ENCODE results near the gene RIPK1. TPM values are rescaled to one million over a fixed set of nuclear protein-coding genes. Genes with fewer than 3 reads are reported as not detected.
"Not testable (repeated sequence)": the region's sequence is repeated elsewhere in the genome, so short reads cannot be mapped to it uniquely, and the experiment has no call there.

The RIPK1 gene
- total RNA-seq, 1 experiment from 2014 or later = 16.8 TPM

GRCh38 chr6:3073382-3073781, 5.1 kb downstream of the RIPK1 start:
- POLR2A ChIA-PET = interaction anchor here (1.1 kb wide), 2 partner anchors 16 to 39 kb away, joined by 3 read pairs; no protein-coding TSS in a partner anchor
- intact Hi-C loops (cut with micrococcal nuclease) = no loop called here
- peaks cover 26% of the 10 kb centered on the region for H3K4me1 Mint-ChIP-seq (ENCODE audit: insufficient read depth, unreplicated experiment)
- no peak overlapping the region for H3K27ac Mint-ChIP-seq (ENCODE audit: low read depth, unreplicated experiment)
- H3K36me3 Mint-ChIP-seq (ENCODE audit: insufficient read depth, unreplicated experiment) = peaks cover 18% of the 10 kb centered on the region
- BruUV-seq (replicated peaks) = no TSS peak
- no peak for TF ChIP-seq CTCF (IDR thresholded peaks at IDR 0.05; ENCODE audit: unreplicated experiment)
- CTCF ChIA-PET = interaction anchor here (1.4 kb wide), 1 partner anchor 13 kb away, joined by 3 read pairs; no protein-coding TSS in a partner anchor
- no peaks in the 10 kb centered on the region for H3K27me3 Mint-ChIP-seq (ENCODE audit: insufficient read depth, unreplicated experiment)
- DNase-seq (ENCODE audit: unreplicated experiment) = no peak
- H3K4me3 Mint-ChIP-seq (ENCODE audit: unreplicated experiment) = no peak overlapping the region
- no peaks in the 10 kb centered on the region for H3K9me3 Mint-ChIP-seq (ENCODE audit: unreplicated experiment)

- H3K27ac Mint-ChIP-seq (ENCODE audit: low read depth, unreplicated experiment) = peak overlapping the region; percentile 76
- ChIA-PET CTCF (interaction anchor here (1.1 kb wide), 1 partner anchor 130 kb away, joined by 3 read pairs; no protein-coding TSS in a partner anchor), POLR2A (interaction anchor here (0.5 to 2.4 kb wide), 5 partner anchors 9 to 672 kb away, joined by 3 to 5 read pairs (median 4); partner anchors contain the start of gene TUBB2A)
- no peak for TF ChIP-seq CTCF (IDR thresholded peaks at IDR 0.05; ENCODE audit: unreplicated experiment)
- intact Hi-C loops (cut with micrococcal nuclease) = no loop called here
- no peak overlapping the region for H3K4me3 Mint-ChIP-seq (ENCODE audit: unreplicated experiment)
- peaks cover 37% of the 10 kb centered on the region for H3K36me3 Mint-ChIP-seq (ENCODE audit: insufficient read depth, unreplicated experiment)
- no peak for DNase-seq (ENCODE audit: unreplicated experiment)
- no peaks in the 10 kb centered on the region for H3K27me3 Mint-ChIP-seq (ENCODE audit: insufficient read depth, unreplicated experiment)
- no TSS peak for BruUV-seq (replicated peaks)
- H3K4me1 Mint-ChIP-seq (ENCODE audit: insufficient read depth, unreplicated experiment) = peaks cover 25% of the 10 kb centered on the region
- no peaks in the 10 kb centered on the region for H3K9me3 Mint-ChIP-seq (ENCODE audit: unreplicated experiment)
Observed at GRCh38 chr6:3075772-3076113, 7.4 kb downstream of the RIPK1 start.

- Mint-ChIP-seq H3K4me3 (ENCODE audit: unreplicated experiment) (no peak overlapping the region), H3K27ac (ENCODE audit: low read depth, unreplicated experiment) (peak overlapping the region; percentile 76), H3K4me1 (ENCODE audit: insufficient read depth, unreplicated experiment) (peaks cover 20% of the 10 kb centered on the region), H3K36me3 (ENCODE audit: insufficient read depth, unreplicated experiment) (peaks cover 43% of the 10 kb centered on the region), H3K27me3 (ENCODE audit: insufficient read depth, unreplicated experiment) (no peaks in the 10 kb centered on the region), H3K9me3 (ENCODE audit: unreplicated experiment) (no peaks in the 10 kb centered on the region)
- no peak for TF ChIP-seq CTCF (IDR thresholded peaks at IDR 0.05; ENCODE audit: unreplicated experiment)
- ChIA-PET CTCF (interaction anchor here (0.5 to 1.1 kb wide), 2 partner anchors 129 to 230 kb away, joined by 3 read pairs; no protein-coding TSS in a partner anchor), POLR2A (interaction anchor here (0.6 to 2.4 kb wide), 4 partner anchors 10 to 243 kb away, joined by 3 to 5 read pairs (median 4); no protein-coding TSS in a partner anchor)
- intact Hi-C loops (cut with micrococcal nuclease) = no loop called here
- no peak for DNase-seq (ENCODE audit: unreplicated experiment)
- no TSS peak for BruUV-seq (replicated peaks)
Observed at GRCh38 chr6:3076320-3076719, 8.0 kb downstream of the RIPK1 start.

- no peak for DNase-seq (ENCODE audit: unreplicated experiment)
- ChIA-PET POLR2A (no interaction called here), CTCF (no interaction called here)
- H3K36me3 Mint-ChIP-seq (ENCODE audit: insufficient read depth, unreplicated experiment) = peaks cover 47% of the 10 kb centered on the region
- no peak overlapping the region for H3K27ac Mint-ChIP-seq (ENCODE audit: low read depth, unreplicated experiment)
- no peak overlapping the region for H3K4me3 Mint-ChIP-seq (ENCODE audit: unreplicated experiment)
- H3K9me3 Mint-ChIP-seq (ENCODE audit: unreplicated experiment) = no peaks in the 10 kb centered on the region
- no peaks in the 10 kb centered on the region for H3K27me3 Mint-ChIP-seq (ENCODE audit: insufficient read depth, unreplicated experiment)
- H3K4me1 Mint-ChIP-seq (ENCODE audit: insufficient read depth, unreplicated experiment) = peaks cover 20% of the 10 kb centered on the region
- no TSS peak for BruUV-seq (replicated peaks)
- intact Hi-C loops (cut with micrococcal nuclease) = no loop called here
- TF ChIP-seq CTCF (IDR thresholded peaks at IDR 0.05; ENCODE audit: unreplicated experiment) = no peak
Observed at GRCh38 chr6:3077430-3077829, 9.1 kb downstream of the RIPK1 start.

GRCh38 chr6:3078952-3079351, 10.7 kb downstream of the RIPK1 start:
- POLR2A ChIA-PET; H3K27me3 Mint-ChIP-seq (ENCODE audit: insufficient read depth, unreplicated experiment); DNase-seq (ENCODE audit: unreplicated experiment); BruUV-seq (replicated peaks); H3K27ac Mint-ChIP-seq (ENCODE audit: low read depth, unreplicated experiment); H3K4me3 Mint-ChIP-seq (ENCODE audit: unreplicated experiment); intact Hi-C loops (cut with micrococcal nuclease); H3K9me3 Mint-ChIP-seq (ENCODE audit: unreplicated experiment): not testable (repeated sequence)
- CTCF ChIA-PET = interaction anchor here (1.5 kb wide), 1 partner anchor 9 kb away, joined by 5 read pairs; no protein-coding TSS in a partner anchor
- Mint-ChIP-seq H3K4me1 (ENCODE audit: insufficient read depth, unreplicated experiment) (peaks cover 15% of the 10 kb centered on the region), H3K36me3 (ENCODE audit: insufficient read depth, unreplicated experiment) (peaks cover 61% of the 10 kb centered on the region)
